Measurements from ENCODE around the gene IL10RA. TPM values are rescaled to one million over a fixed set of nuclear protein-coding genes. Genes with fewer than 3 reads are reported as not detected.

Gene IL10RA
- total and polyA plus RNA-seq, 7 experiments from 2014 or later: 85.2 to 300 (median 171) TPM

GRCh38 chr11:118045191-118045590, 59.0 kb downstream of the IL10RA start:
- peak overlapping the region in 7 of 10 donors; percentile 0 to 66 (median 42) for H3K4me3 Mint-ChIP-seq
- H3K27me3 Mint-ChIP-seq: no peaks in the 10 kb centered on the region
- no peaks in the 10 kb centered on the region for H3K9me3 Mint-ChIP-seq
- peaks cover 61 to 90% (median 81%) of the 10 kb centered on the region in 7 donors for H3K4me1 Mint-ChIP-seq
- intact Hi-C loops (cut with micrococcal nuclease): no loop called here
- DNase-seq: no peak
- H3K27ac Mint-ChIP-seq: peak overlapping the region; percentile 67 to 94 (median 88)
- H3K36me3 ChIP-seq (ENCODE audit: control insufficient read depth in 2 of 3, insufficient read depth in 3 of 3, low read length in 3 of 3): no peaks in the 10 kb centered on the region
- no peaks in the 10 kb centered on the region for H3K9me3 ChIP-seq (ENCODE audit: control insufficient read depth in 2 of 3, low read length in 3 of 3)
- H3K4me3 ChIP-seq (ENCODE audit: low read length): no peak overlapping the region
- H3K27ac ChIP-seq (ENCODE audit: low read depth, low read length): peak overlapping the region; percentile 68
- ChIA-PET POLR2A (interaction anchor here (0.6 to 6.2 kb wide), 9 partner anchors 10 to 94 kb away, joined by 3 to 61 read pairs (median 5); partner anchors contain the start of gene IL10RA), CTCF (interaction anchor here (0.6 to 4.7 kb wide), 8 partner anchors 8 to 202 kb away, joined by 3 to 28 read pairs (median 5); no protein-coding TSS in a partner anchor)
- H3K36me3 Mint-ChIP-seq: peaks cover 0 to 10% (median 0%) of the 10 kb centered on the region in 5 donors
- H3K4me1 ChIP-seq (ENCODE audit: control insufficient read depth in 2 of 2, insufficient read depth in 2 of 2, low read length in 2 of 2): peaks cover 75 to 76% of the 10 kb centered on the region in 2 donors
- H3K27me3 ChIP-seq (ENCODE audit: control insufficient read depth in 2 of 2, insufficient read depth in 2 of 2, low read length in 2 of 2): no peaks in the 10 kb centered on the region
- no peak for ATAC-seq

GRCh38 chr11:118046051-118046963, 60.1 kb downstream of the IL10RA start:
- H3K4me1 ChIP-seq (ENCODE audit: control insufficient read depth in 2 of 2, insufficient read depth in 2 of 2, low read length in 2 of 2): peaks cover 86 to 87% of the 10 kb centered on the region in 2 donors
- intact Hi-C loops (cut with micrococcal nuclease): loop anchor here (1.0 kb wide), 4 partner anchors 39 to 93 kb away; no protein-coding TSS in a partner anchor
- ATAC-seq: peak; percentile 90
- peaks cover 69 to 96% (median 87%) of the 10 kb centered on the region in 7 donors for H3K4me1 Mint-ChIP-seq
- peak overlapping the region in 9 of 10 donors; percentile 26 to 66 (median 44) for H3K4me3 Mint-ChIP-seq
- H3K27ac ChIP-seq (ENCODE audit: low read depth, low read length): peak overlapping the region; percentile 68
- peaks cover 0 to 6% (median 0%) of the 10 kb centered on the region in 5 donors for H3K36me3 Mint-ChIP-seq
- CTCF ChIA-PET: interaction anchor here (1.2 to 4.7 kb wide), 4 partner anchors 94 to 239 kb away, joined by 3 to 28 read pairs (median 8); no protein-coding TSS in a partner anchor
- no peaks in the 10 kb centered on the region for H3K27me3 Mint-ChIP-seq
- H3K36me3 ChIP-seq (ENCODE audit: control insufficient read depth in 2 of 3, insufficient read depth in 3 of 3, low read length in 3 of 3): no peaks in the 10 kb centered on the region
- POLR2A ChIA-PET: interaction anchor here (0.6 to 6.2 kb wide), 11 partner anchors 13 to 899 kb away, joined by 3 to 61 read pairs (median 6); partner anchors contain the start of gene IL10RA
- no peak overlapping the region for H3K4me3 ChIP-seq (ENCODE audit: low read length)
- peak overlapping the region; percentile 68 to 94 (median 87) for H3K27ac Mint-ChIP-seq
- DNase-seq: peak in 7 of 9 donors; percentile 44 to 71 (median 52)
- H3K9me3 ChIP-seq (ENCODE audit: control insufficient read depth in 2 of 3, low read length in 3 of 3): no peaks in the 10 kb centered on the region
- H3K27me3 ChIP-seq (ENCODE audit: control insufficient read depth in 2 of 2, insufficient read depth in 2 of 2, low read length in 2 of 2): no peaks in the 10 kb centered on the region
- no peaks in the 10 kb centered on the region for H3K9me3 Mint-ChIP-seq

- POLR2A ChIA-PET: interaction anchor here (0.6 to 6.2 kb wide), 10 partner anchors 40 to 899 kb away, joined by 3 to 61 read pairs (median 6); partner anchors contain the start of gene IL10RA
- Histone ChIP-seq H3K9me3 (ENCODE audit: control insufficient read depth in 2 of 3, low read length in 3 of 3) (no peaks in the 10 kb centered on the region), H3K4me1 (ENCODE audit: control insufficient read depth in 2 of 2, insufficient read depth in 2 of 2, low read length in 2 of 2) (peaks cover 86 to 90% of the 10 kb centered on the region in 2 donors), H3K27ac (ENCODE audit: low read depth, low read length) (peak overlapping the region; percentile 5), H3K4me3 (ENCODE audit: low read length) (no peak overlapping the region), H3K27me3 (ENCODE audit: control insufficient read depth in 2 of 2, insufficient read depth in 2 of 2, low read length in 2 of 2) (no peaks in the 10 kb centered on the region), H3K36me3 (ENCODE audit: control insufficient read depth in 2 of 3, insufficient read depth in 3 of 3, low read length in 3 of 3) (no peaks in the 10 kb centered on the region)
- peaks cover 0 to 4% (median 0%) of the 10 kb centered on the region in 5 donors for H3K36me3 Mint-ChIP-seq
- no peaks in the 10 kb centered on the region for H3K9me3 Mint-ChIP-seq
- CTCF ChIA-PET: interaction anchor here (1.0 to 4.7 kb wide), 6 partner anchors 25 to 240 kb away, joined by 3 to 28 read pairs (median 3); no protein-coding TSS in a partner anchor
- peak overlapping the region in 8 of 10 donors; percentile 23 to 66 (median 40) for H3K4me3 Mint-ChIP-seq
- H3K4me1 Mint-ChIP-seq: peaks cover 69 to 96% (median 90%) of the 10 kb centered on the region in 7 donors
- H3K27me3 Mint-ChIP-seq: no peaks in the 10 kb centered on the region
- DNase-seq (no peak), ATAC-seq (no peak)
- intact Hi-C loops (cut with micrococcal nuclease): loop anchor here (1.0 kb wide), 4 partner anchors 40 to 94 kb away; no protein-coding TSS in a partner anchor
- peak overlapping the region; percentile 74 to 94 (median 87) for H3K27ac Mint-ChIP-seq
Observed at GRCh38 chr11:118046964-118047700, 60.9 kb downstream of the IL10RA start.

- DNase-seq: no peak
- Histone ChIP-seq H3K9me3 (ENCODE audit: control insufficient read depth in 2 of 3, low read length in 3 of 3) (no peaks in the 10 kb centered on the region), H3K4me1 (ENCODE audit: control insufficient read depth in 2 of 2, insufficient read depth in 2 of 2, low read length in 2 of 2) (peaks cover 86 to 93% of the 10 kb centered on the region in 2 donors), H3K27ac (ENCODE audit: low read depth, low read length) (no peak overlapping the region), H3K27me3 (ENCODE audit: control insufficient read depth in 2 of 2, insufficient read depth in 2 of 2, low read length in 2 of 2) (no peaks in the 10 kb centered on the region), H3K4me3 (ENCODE audit: low read length) (no peak overlapping the region), H3K36me3 (ENCODE audit: control insufficient read depth in 2 of 3, insufficient read depth in 3 of 3, low read length in 3 of 3) (no peaks in the 10 kb centered on the region)
- peak overlapping the region in 2 of 10 donors; percentile 15 to 19 for H3K4me3 Mint-ChIP-seq
- POLR2A ChIA-PET: interaction anchor here (0.8 to 6.2 kb wide), 7 partner anchors 41 to 233 kb away, joined by 3 to 61 read pairs (median 16); partner anchors contain the start of gene IL10RA
- CTCF ChIA-PET: interaction anchor here (0.7 to 4.7 kb wide), 8 partner anchors 26 to 240 kb away, joined by 3 to 28 read pairs (median 3); partner anchors contain the start of gene IL10RA
- peaks cover 0 to 4% (median 0%) of the 10 kb centered on the region in 5 donors for H3K36me3 Mint-ChIP-seq
- H3K9me3 Mint-ChIP-seq: no peaks in the 10 kb centered on the region
- no peaks in the 10 kb centered on the region for H3K27me3 Mint-ChIP-seq
- no peak for ATAC-seq
- peaks cover 69 to 96% (median 90%) of the 10 kb centered on the region in 7 donors for H3K4me1 Mint-ChIP-seq
- H3K27ac Mint-ChIP-seq: peak overlapping the region in 8 of 9 donors; percentile 4 to 94 (median 82)
- intact Hi-C loops (cut with micrococcal nuclease): no loop called here
Observed at GRCh38 chr11:118047749-118048148, 61.6 kb downstream of the IL10RA start.

GRCh38 chr11:118048472-118049370, 62.5 kb downstream of the IL10RA start:
- H3K36me3 ChIP-seq (ENCODE audit: control insufficient read depth in 2 of 3, insufficient read depth in 3 of 3, low read length in 3 of 3): no peaks in the 10 kb centered on the region
- Mint-ChIP-seq H3K4me1 (peaks cover 66 to 96% (median 87%) of the 10 kb centered on the region in 7 donors), H3K27me3 (no peaks in the 10 kb centered on the region), H3K4me3 (peak overlapping the region in 7 of 10 donors; percentile 1 to 69 (median 42)), H3K36me3 (peaks cover 0 to 4% (median 0%) of the 10 kb centered on the region in 5 donors), H3K27ac (peak overlapping the region; percentile 65 to 94 (median 76)), H3K9me3 (no peaks in the 10 kb centered on the region)
- no peak overlapping the region for H3K4me3 ChIP-seq (ENCODE audit: low read length)
- no peaks in the 10 kb centered on the region for H3K9me3 ChIP-seq (ENCODE audit: control insufficient read depth in 2 of 3, low read length in 3 of 3)
- H3K4me1 ChIP-seq (ENCODE audit: control insufficient read depth in 2 of 2, insufficient read depth in 2 of 2, low read length in 2 of 2): peaks cover 88 to 96% of the 10 kb centered on the region in 2 donors
- intact Hi-C loops (cut with micrococcal nuclease): no loop called here
- DNase-seq: no peak
- POLR2A ChIA-PET: interaction anchor here (0.8 to 6.2 kb wide), 8 partner anchors 14 to 98 kb away, joined by 3 to 61 read pairs (median 12); partner anchors contain the start of gene IL10RA
- H3K27ac ChIP-seq (ENCODE audit: low read depth, low read length): no peak overlapping the region
- no peak for ATAC-seq
- CTCF ChIA-PET: interaction anchor here (0.6 to 4.7 kb wide), 9 partner anchors 8 to 241 kb away, joined by 3 to 28 read pairs (median 3); partner anchors contain the start of gene IL10RA
- no peaks in the 10 kb centered on the region for H3K27me3 ChIP-seq (ENCODE audit: control insufficient read depth in 2 of 2, insufficient read depth in 2 of 2, low read length in 2 of 2)

All from naive thymus-derived CD4-positive, alpha-beta T cell (primary cell).